ENCODE results near the gene DOLPP1.

Gene DOLPP1

DNA sequence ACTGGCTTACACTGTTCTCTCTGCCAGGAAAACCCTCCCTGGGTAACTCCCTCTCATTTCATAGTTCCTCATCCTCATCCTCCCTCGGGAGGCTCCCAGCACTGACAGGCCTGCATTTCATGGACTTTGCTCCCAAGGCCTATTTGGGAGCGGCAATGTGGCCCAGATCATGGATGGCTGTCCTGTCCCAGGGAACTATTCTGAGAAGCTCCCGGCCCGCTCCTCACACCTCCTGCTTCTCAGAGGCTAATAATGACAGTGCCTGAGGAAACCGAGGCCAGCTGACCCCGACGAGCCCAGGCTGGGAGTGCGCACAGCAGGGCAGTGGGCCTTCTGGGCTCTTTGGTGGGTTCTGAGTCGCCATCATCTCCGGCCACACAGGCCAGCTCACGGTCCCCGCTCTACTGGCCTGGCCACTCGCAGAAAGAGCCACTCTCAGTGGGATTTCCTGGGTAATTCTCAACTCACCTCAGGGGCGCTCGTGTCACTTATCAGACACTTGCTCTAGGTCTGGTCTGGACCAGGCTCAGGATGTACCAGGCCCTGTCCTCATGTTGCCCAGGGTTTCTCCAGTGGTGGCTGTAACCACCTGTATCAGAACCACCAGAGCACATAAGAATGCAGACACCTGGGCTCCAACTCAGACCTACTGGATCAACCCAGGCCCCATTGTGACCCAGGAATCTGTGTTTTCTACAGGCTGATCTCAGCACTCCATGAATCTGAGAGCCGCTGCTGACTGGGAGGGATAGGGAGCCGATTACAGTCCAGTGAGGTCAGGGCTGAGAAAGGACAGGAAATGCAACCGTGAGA lies 2.0 kb upstream of the DOLPP1 start:
- Histone ChIP-seq H3K27me3 (ENCODE audit: low read length) (no peaks in the 10 kb centered on the region), H4K20me1 (ENCODE audit: low read depth, low read length) (no peaks in the 10 kb centered on the region), H3K79me2 (ENCODE audit: insufficient read depth, low read length) (peaks cover 26% of the 10 kb centered on the region), H2AFZ (ENCODE audit: low read depth, low read length, severe bottlenecking) (no peak overlapping the region), H3K9me2 (replicated peaks; ENCODE audit: insufficient read depth, low read length) (no peaks in the 10 kb centered on the region), H3K9me3 (ENCODE audit: insufficient read depth, low read length) (no peaks in the 10 kb centered on the region), H3F3A (ENCODE audit: insufficient read depth) (no peaks in the 10 kb centered on the region), H3K4me2 (ENCODE audit: low read depth, low read length, poor library complexity, severe bottlenecking) (peak overlapping the region; percentile 11), H3K4me3 (ENCODE audit: insufficient read depth, low read length, poor library complexity, severe bottlenecking) (no peak overlapping the region), H3K36me3 (ENCODE audit: low read length) (no peaks in the 10 kb centered on the region), H3K9ac (ENCODE audit: low read length) (no peak overlapping the region), H3K27ac (ENCODE audit: low read depth, low read length) (no peak overlapping the region)
- TF ChIP-seq EZH2phosphoT487 (conservative IDR thresholded peaks at IDR 0.05; ENCODE audit: low read length), result no peak
- TF ChIP-seq, protein P1, sequence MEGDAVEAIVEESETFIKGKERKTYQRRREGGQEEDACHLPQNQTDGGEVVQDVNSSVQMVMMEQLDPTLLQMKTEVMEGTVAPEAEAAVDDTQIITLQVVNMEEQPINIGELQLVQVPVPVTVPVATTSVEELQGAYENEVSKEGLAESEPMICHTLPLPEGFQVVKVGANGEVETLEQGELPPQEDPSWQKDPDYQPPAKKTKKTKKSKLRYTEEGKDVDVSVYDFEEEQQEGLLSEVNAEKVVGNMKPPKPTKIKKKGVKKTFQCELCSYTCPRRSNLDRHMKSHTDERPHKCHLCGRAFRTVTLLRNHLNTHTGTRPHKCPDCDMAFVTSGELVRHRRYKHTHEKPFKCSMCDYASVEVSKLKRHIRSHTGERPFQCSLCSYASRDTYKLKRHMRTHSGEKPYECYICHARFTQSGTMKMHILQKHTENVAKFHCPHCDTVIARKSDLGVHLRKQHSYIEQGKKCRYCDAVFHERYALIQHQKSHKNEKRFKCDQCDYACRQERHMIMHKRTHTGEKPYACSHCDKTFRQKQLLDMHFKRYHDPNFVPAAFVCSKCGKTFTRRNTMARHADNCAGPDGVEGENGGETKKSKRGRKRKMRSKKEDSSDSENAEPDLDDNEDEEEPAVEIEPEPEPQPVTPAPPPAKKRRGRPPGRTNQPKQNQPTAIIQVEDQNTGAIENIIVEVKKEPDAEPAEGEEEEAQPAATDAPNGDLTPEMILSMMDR (IDR thresholded peaks at IDR 0.05; ENCODE audit: insufficient read depth, low read length, poor library complexity, severe bottlenecking), result no peak

DNA sequence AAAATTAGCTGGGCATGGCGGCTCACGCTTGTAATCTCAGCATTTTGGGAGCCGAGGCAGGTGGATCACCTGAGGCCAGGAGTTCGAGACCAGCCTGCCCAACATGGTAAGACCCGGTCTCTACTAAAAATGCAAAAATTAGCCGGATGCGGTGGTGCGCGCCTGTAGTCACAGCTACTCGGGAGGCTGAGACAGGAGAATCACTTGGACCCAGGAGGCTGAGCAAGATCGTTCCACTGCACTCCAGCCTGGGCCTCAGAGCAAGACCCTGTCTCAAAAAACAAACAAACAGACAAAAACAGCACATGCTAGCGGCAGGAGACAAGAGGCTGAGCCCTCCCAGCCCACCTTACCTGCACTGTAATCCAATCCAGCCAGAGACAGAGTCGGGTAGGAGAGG lies 1.1 kb upstream of the DOLPP1 start:
- Histone ChIP-seq H3K4me2 (ENCODE audit: low read depth, low read length, poor library complexity, severe bottlenecking) (peak overlapping the region; percentile 77), H2AFZ (ENCODE audit: low read depth, low read length, severe bottlenecking) (peak overlapping the region; percentile 40), H4K20me1 (ENCODE audit: low read depth, low read length) (no peaks in the 10 kb centered on the region), H3K9me2 (replicated peaks; ENCODE audit: insufficient read depth, low read length) (no peaks in the 10 kb centered on the region), H3K27ac (ENCODE audit: low read depth, low read length) (no peak overlapping the region), H3K4me3 (ENCODE audit: insufficient read depth, low read length, poor library complexity, severe bottlenecking) (peak overlapping the region; percentile 67), H3K36me3 (ENCODE audit: low read length) (no peaks in the 10 kb centered on the region), H3K79me2 (ENCODE audit: insufficient read depth, low read length) (peaks cover 26% of the 10 kb centered on the region), H3K9ac (ENCODE audit: low read length) (peak overlapping the region; percentile 59), H3K9me3 (ENCODE audit: insufficient read depth, low read length) (no peaks in the 10 kb centered on the region), H3F3A (ENCODE audit: insufficient read depth) (no peaks in the 10 kb centered on the region), H3K27me3 (ENCODE audit: low read length) (no peaks in the 10 kb centered on the region)
- TF ChIP-seq, protein P1 (IDR thresholded peaks at IDR 0.05; ENCODE audit: insufficient read depth, low read length, poor library complexity, severe bottlenecking), result no peak

DNA sequence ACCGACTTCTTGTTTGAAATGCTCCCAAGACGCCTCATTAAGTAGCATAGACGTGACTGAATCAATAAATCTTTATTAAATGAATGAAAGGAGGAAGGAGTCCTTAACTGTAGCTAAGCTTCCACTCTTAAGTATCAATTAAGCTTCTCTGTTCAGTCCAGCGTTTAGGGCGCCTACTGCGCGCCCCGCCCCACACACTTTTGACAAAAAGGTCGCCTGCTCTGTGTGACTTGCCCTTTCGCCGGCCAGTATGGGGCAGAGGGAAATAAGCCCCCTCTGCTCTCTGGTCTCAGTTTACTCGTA lies 662 bp upstream of the DOLPP1 start:
- Histone ChIP-seq H3K4me3 (ENCODE audit: insufficient read depth, low read length, poor library complexity, severe bottlenecking) (peak overlapping the region; percentile 67), H3K27ac (ENCODE audit: low read depth, low read length) (no peak overlapping the region), H4K20me1 (ENCODE audit: low read depth, low read length) (no peaks in the 10 kb centered on the region), H3K36me3 (ENCODE audit: low read length) (no peaks in the 10 kb centered on the region), H3K9ac (ENCODE audit: low read length) (peak overlapping the region; percentile 59), H3K27me3 (ENCODE audit: low read length) (no peaks in the 10 kb centered on the region), H3F3A (ENCODE audit: insufficient read depth) (no peaks in the 10 kb centered on the region), H3K4me2 (ENCODE audit: low read depth, low read length, poor library complexity, severe bottlenecking) (peak overlapping the region; percentile 77), H2AFZ (ENCODE audit: low read depth, low read length, severe bottlenecking) (peak overlapping the region; percentile 40), H3K79me2 (ENCODE audit: insufficient read depth, low read length) (peaks cover 26% of the 10 kb centered on the region), H3K9me3 (ENCODE audit: insufficient read depth, low read length) (no peaks in the 10 kb centered on the region), H3K9me2 (replicated peaks; ENCODE audit: insufficient read depth, low read length) (no peaks in the 10 kb centered on the region)
- TF ChIP-seq, protein P1 (IDR thresholded peaks at IDR 0.05; ENCODE audit: insufficient read depth, low read length, poor library complexity, severe bottlenecking), result no peak
- TF ChIP-seq EZH2phosphoT487 (conservative IDR thresholded peaks at IDR 0.05; ENCODE audit: low read length), result no peak

Measured in SU-DHL-6 (cell line).